NK-92 treated with Interleukin-12 subunit alpha and Interleukin-12 subunit beta, amount 100 ng/mL, for 24 hours (cell line): ENCODE data around the gene ELK3.

ENCODE experiments used
- DNase-seq: peaks from one replicate; lab custom pipeline; 2025; lab: John Stamatoyannopoulos, UW

The ELK3 gene

GRCh38 chr12:96258104-96258961 lies 64.2 kb downstream of the ELK3 start:
- no peak for DNase-seq

- no peak for DNase-seq
These were observed 66.1 kb downstream of the ELK3 start for GRCh38 chr12:96260231-96260630.

- DNase-seq = no peak
These were observed 66.5 kb downstream of the ELK3 start for GRCh38 chr12:96260644-96261043.

- DNase-seq = no peak
These were observed 67.4 kb downstream of the ELK3 start for GRCh38 chr12:96261557-96261956.

GRCh38 chr12:96263449-96263902 lies 69.3 kb downstream of the ELK3 start:
- DNase-seq = no peak

- DNase-seq = no peak
These were observed 71.2 kb downstream of the ELK3 start for GRCh38 chr12:96265400-96265799.

- DNase-seq = no peak
These were observed 71.7 kb downstream of the ELK3 start for GRCh38 chr12:96265836-96266235.

- no peak for DNase-seq
These were observed 72.1 kb downstream of the ELK3 start for GRCh38 chr12:96266238-96266637.

GRCh38 chr12:96271469-96272199 lies 77.5 kb downstream of the ELK3 start:
- DNase-seq = no peak

- DNase-seq = no peak
These were observed 80.2 kb downstream of the ELK3 start for GRCh38 chr12:96274331-96274730.

GRCh38 chr12:96285158-96285557 lies 91.0 kb downstream of the ELK3 start:
- DNase-seq = no peak

- no peak for DNase-seq
These were observed 94.9 kb downstream of the ELK3 start for GRCh38 chr12:96289067-96289466.

- DNase-seq = no peak
These were observed 98.9 kb downstream of the ELK3 start for GRCh38 chr12:96293093-96293492.

GRCh38 chr12:96294831-96295230 lies 100.7 kb downstream of the ELK3 start:
- no peak for DNase-seq

GRCh38 chr12:96295532-96296160 lies 101.5 kb downstream of the ELK3 start:
- DNase-seq = no peak

GRCh38 chr12:96297504-96297903 lies 103.3 kb downstream of the ELK3 start:
- DNase-seq = no peak

GRCh38 chr12:96300064-96300463 lies 105.9 kb downstream of the ELK3 start:
- DNase-seq = no peak

GRCh38 chr12:96301732-96302131 lies 107.6 kb downstream of the ELK3 start:
- DNase-seq = no peak

- no peak for DNase-seq
These were observed 108.6 kb downstream of the ELK3 start for GRCh38 chr12:96302687-96303310.

GRCh38 chr12:96303653-96304052 lies 109.5 kb downstream of the ELK3 start:
- DNase-seq = no peak

GRCh38 chr12:96305665-96306064 lies 111.5 kb downstream of the ELK3 start:
- no peak for DNase-seq

- no peak for DNase-seq
These were observed 114.7 kb downstream of the ELK3 start for GRCh38 chr12:96308881-96309280.
